Myocyte (in vitro differentiated cells): ENCODE results near the gene B4GALT2. TPM values are rescaled to one million over a fixed set of nuclear protein-coding genes. Genes with fewer than 3 reads are reported as not detected.

Source experiments
- total RNA-seq: library from RNA; depleted of rRNA; stranded (reverse); fragments of >200 nt; gene quantifications from 2 replicates; pipeline ENCODE4 v1.2.3, GENCODE V29; 2014

B4GALT2 gene
- total RNA-seq, 1 donor from 2014 or later: 84.4 TPM

Other genes starting within 250 kb of the B4GALT2 start
- gene ARTN, start 45.4 kb upstream of the B4GALT2 start, total RNA-seq: 0.80 and 6.9 TPM in 2 replicates
- 53.6 and 55.5 TPM in 2 replicates for gene IPO13, start 32.3 kb upstream of the B4GALT2 start, total RNA-seq
- 34.2 and 36.3 TPM in 2 replicates for gene DPH2, start 9.2 kb upstream of the B4GALT2 start, total RNA-seq
- gene ATP6V0B, start 4.2 kb upstream of the B4GALT2 start, total RNA-seq: 211 and 236 TPM in 2 replicates
- gene CCDC24, start 12.4 kb downstream of the B4GALT2 start, total RNA-seq: 1.5 and 3.4 TPM in 2 replicates
- gene SLC6A9, start 52.3 kb downstream of the B4GALT2 start, total RNA-seq: 0.42 and 1.2 TPM in 2 replicates
- gene KLF17, start 139.6 kb downstream of the B4GALT2 start, total RNA-seq: not detected in 2 replicates
- not detected in 2 replicates for gene KLF18, start 162.4 kb downstream of the B4GALT2 start, total RNA-seq
- gene DMAP1, start 234.3 kb downstream of the B4GALT2 start, total RNA-seq: 18.1 and 20.8 TPM in 2 replicates